HCEC 1CT (cell line): Measurements from ENCODE around the gene MSI1.

Experiments used
- DNase-seq: peaks from one replicate; pipeline ENCODE4 v3.0.0-alpha.2; 2017

Gene MSI1

DNA sequence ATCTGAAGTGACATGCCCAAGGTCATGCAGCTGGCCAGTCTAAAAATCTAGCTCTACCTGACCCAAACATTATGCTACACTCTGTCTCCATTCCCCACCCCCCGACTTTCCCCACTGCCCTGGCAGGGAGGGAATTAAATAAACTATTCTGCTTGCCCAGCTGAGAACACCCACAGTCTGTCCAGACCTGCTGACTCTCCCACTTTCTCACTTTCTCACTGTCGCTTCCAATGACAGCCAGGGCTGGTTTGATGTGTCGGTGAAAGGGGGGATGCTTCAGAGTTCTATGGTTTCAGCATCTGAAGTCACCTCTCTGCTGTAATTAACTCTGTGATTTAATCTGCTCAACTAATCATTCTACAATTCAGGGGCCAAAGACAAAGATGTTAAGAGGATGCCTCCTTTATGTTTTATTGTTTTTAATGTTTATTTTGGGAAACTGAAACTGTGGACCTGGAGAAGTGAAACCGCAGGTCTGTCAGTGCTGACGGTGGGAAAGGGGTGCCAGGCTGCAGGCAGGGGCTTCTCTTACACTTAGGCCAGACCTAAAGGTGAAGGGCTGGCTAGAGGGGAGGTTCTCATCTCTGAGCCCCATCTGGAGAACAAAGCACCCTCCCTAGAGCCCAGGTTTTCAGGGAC lies 8.1 kb upstream of the MSI1 start:
- no peak for DNase-seq

- no peak for DNase-seq
These were observed 7.5 kb upstream of the MSI1 start for GRCh38 chr12:120376416-120376815.

GRCh38 chr12:120376009-120376408 lies 7.0 kb upstream of the MSI1 start:
- no peak for DNase-seq

GRCh38 chr12:120373683-120374082 lies 4.7 kb upstream of the MSI1 start:
- no peak for DNase-seq

GRCh38 chr12:120370343-120371243 lies 1.6 kb upstream of the MSI1 start:
- DNase-seq, result no peak

- no peak for DNase-seq
These were observed 809 bp upstream of the MSI1 start for GRCh38 chr12:120369603-120370342.

DNA sequence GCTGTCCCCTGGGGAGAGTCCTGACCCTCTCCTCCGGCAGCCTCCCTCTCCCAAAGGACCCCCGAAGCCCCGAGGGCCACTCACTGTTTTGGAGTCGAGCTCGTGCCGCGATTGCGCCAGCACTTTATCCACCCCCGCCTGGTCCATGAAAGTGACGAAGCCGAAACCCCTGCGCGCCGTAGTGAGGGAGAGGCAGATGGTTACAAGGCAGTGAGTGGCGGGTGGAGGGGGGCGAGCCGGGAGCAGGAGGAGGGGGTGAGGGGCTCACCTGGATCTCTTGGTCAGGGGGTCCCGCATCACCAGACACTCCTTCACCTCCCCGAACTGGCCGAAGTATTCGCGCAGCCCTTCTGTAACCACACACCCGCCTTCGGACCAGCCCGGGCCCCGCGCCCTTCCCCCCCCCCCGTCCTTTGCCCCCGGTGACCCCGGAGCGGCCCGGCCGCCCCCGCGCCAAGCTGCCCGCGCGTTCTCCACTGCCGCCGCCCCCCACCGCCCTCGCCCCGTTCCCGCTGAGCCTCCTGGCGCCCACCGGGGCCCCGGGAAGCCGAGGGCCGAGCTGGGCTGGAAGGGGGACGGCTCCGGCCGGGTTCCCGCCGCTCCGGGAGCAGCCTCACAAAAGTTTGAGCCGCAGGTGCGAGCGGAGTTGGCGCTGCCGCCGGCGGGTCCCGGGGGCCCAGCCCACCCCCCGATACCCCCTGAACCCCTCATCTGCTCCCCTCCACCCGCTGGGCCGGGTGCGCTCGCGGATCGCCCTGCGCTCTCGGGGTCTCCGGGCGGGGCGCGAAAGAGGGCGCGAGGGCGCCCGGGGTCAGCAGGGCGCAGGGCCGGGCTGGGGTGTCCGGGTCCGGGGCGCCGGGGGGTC lies 808 bp downstream of the MSI1 start:
- no peak for DNase-seq

DNA sequence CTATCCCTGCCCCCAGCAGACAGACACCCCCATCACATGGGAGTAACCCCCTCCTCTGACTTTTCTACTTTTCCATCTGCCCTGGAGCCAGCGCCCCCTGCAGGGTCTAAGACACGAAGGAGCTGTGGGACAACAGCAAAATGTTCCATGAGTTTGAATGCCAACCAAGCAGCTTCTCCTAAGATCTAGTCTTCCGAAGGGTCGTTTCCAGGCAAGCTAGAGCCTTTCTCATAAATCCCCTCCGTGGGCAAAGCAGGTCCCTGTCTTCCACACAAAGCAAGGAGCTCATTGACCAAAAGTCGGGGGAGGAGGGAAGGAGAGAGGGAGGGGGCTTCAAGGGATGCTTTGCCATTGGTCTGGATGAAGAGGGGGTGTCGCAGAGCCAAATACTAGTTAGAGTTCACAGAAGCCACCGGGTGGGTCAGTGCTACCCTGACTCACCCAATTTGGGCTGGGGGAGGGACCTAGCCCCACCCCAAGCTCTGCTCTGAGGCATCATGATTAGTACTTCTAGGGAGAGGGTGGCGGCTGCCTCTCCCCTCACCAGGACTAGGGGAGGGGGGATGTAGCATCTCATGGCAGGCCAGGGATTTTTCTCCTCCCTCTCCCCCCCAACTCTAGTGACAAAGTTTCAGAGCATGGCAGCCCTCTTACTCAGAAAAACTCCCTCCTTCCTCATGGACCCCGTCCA lies 1.6 kb downstream of the MSI1 start:
- DNase-seq, result no peak

- DNase-seq, result no peak
These were observed 2.1 kb downstream of the MSI1 start for GRCh38 chr12:120366845-120367232.

GRCh38 chr12:120366341-120366705 lies 2.6 kb downstream of the MSI1 start:
- DNase-seq, result no peak

GRCh38 chr12:120365675-120366340 lies 3.2 kb downstream of the MSI1 start:
- DNase-seq, result no peak

GRCh38 chr12:120364487-120364886 lies 4.5 kb downstream of the MSI1 start:
- DNase-seq, result no peak

- no peak for DNase-seq
These were observed 5.6 kb downstream of the MSI1 start for GRCh38 chr12:120363274-120363855.

DNA sequence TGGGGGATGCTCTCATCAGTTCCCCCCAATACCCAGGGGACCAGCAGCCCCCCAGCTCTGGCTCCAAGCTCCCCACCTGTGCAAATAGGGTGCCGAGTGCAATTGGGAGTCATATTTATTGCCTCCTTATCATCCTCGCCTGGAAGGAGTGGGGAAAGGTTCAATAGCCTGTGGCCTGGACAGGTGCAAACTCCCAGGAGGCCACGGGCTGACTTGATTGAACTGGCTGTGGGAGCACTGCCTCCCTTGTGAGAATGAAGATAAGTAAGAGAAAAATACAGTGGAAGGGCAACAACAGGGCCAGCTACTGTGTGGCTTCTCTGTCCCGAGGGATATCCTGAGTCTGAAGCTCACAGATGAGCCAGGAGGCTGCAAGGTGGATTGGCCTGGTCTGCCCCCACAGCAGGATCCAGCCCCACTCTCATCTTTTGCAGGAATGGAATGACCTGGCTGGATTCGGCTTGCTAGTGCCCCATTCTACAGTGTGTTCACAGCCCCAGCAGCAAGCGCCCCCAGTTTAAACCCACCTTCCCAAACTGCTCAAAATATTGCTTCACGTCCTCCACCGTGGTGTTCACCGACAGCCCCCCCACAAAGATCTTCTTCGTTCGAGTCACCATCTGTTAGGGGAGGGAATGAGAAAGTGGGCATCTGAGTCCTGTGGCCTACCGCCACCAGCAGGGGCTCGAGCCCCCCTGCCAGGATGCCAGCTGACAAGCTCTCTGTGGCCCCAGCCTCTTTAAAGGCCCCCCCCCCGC lies 6.3 kb downstream of the MSI1 start:
- DNase-seq, result no peak

GRCh38 chr12:120361506-120362208 lies 7.3 kb downstream of the MSI1 start:
- DNase-seq, result peak; percentile 35

GRCh38 chr12:120359128-120359527 lies 9.8 kb downstream of the MSI1 start:
- no peak for DNase-seq

- DNase-seq, result no peak
These were observed 10.4 kb downstream of the MSI1 start for GRCh38 chr12:120358412-120359100.

DNA sequence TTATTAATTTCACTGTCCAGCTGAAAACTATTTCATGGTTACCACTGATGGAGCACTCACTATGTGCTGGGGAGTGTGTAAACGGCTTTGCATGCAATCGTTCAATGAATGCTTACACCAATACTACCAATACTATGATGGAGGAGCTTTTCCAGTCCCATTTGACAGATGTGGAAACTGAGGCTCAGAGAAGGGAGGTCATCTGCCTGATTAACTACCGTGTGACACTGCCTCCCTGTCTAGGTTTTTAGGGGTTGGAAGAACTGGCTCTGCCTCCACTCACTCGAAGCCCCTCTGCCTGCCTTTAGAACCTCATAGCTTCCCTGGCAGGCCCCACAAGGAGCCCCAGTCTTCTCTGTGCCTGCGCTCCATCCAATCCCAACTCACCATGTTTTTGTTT lies 11.9 kb downstream of the MSI1 start:
- no peak for DNase-seq

DNA sequence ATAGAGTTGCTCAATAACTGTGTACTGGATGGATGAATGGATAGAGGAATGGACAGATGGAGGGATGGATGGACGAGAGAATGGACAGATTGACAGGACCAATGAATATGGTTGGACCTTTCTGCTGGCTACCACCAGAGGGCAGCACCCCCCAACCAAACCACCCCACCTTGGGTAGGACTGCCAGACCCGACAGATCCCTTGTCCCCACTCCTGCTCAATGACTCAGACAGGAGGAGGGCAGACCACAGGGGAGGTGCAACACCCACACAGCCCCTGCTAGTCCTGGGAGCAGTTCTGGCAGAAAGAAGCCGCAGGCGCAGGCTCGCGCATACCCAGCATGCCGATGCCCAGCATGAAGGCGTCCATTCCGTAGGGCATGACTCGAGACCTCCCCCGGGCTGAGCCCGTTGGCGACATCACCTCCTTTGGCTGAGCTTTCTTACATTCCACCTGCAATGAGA lies 12.4 kb downstream of the MSI1 start:
- peak; percentile 61 for DNase-seq
